ENCODE data around the gene COL25A1.
"Not testable (repeated sequence)": the region's sequence is repeated elsewhere in the genome, so short reads cannot be mapped to it uniquely, and the experiment has no call there.

COL25A1 gene

DNA sequence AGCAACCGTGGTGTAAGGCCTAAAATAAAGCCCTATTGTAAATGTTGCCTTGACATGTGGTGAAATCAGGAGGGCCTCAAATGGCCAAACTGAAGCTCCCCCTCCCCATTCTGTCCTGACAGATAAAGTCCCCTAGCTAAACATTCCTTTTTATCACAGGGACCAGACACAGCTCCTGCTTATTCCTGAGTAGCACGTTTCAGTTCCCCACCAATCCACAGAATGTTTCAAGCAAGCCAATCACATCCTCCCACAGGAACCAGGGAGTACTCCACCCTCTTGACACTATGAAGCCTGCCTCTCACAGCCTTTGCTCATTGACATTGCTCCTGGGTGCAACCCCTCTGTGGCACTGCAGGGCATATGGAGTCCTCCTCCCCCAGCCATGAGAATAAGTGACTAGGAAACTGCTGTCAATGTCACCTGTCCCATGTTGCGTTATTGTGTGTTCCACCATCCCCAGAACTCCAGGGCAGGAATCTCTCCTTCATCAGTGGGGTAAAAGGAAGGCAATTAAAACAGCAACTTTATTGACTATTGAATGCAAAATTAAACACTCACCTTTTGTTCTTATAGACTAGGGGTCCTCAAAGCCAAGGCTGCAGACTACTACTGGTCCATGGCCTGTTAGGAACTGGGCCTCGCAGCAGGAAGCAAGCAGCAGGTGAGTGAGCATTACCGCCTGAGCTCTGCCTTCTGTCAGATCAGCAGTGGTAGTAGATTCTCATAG, 128.1 kb downstream of the COL25A1 start:
- DNase-seq (ENCODE audit: low read depth in 2 of 3, low spot score in 1 of 3) = no peak

- no peak for DNase-seq (ENCODE audit: low read depth in 2 of 3, low spot score in 1 of 3)
These were observed 130.2 kb downstream of the COL25A1 start for GRCh38 chr4:109172301-109172700.

DNA sequence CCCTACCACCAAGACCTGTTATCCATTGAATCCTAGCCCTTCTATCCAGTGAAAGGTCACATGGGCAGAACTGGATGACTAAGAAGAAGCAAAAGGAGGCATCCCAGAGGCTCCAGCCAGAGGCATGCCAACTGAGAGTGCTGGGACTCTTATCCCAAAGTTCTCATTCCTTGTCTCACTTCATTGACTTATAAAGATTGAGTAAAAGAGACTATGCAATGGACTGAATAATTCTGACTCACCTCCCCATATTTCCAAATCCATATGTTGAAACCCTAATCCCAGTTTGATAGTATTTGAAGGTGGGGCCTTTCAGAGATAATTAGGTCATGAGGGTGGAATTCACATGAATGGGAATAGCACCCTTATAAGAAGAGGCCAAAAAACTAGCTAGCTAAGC, 131.4 kb downstream of the COL25A1 start:
- no peak for DNase-seq (ENCODE audit: low read depth in 2 of 3, low spot score in 1 of 3)

- DNase-seq (ENCODE audit: low read depth in 2 of 3, low spot score in 1 of 3) = no peak
These were observed 133.3 kb downstream of the COL25A1 start for GRCh38 chr4:109169170-109169569.

DNA sequence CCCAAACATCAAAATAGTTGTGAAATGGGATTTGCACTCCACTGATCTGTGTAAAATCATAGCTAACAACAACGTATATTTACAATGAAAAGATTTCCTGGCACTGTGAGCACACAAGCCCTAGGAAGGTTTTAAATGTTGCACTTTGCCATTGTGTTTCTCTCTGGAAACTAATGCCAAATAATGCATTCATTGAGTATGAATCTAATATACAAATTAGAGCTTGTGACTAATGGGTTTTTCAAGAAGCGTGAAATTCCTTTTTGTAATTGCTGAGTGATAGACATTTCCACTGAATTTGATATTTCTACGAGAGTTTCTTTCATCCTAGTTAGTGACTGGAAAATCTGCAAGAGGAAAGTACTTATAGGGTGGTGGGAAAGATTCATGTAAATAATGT, 135.9 kb downstream of the COL25A1 start:
- no peak for DNase-seq (ENCODE audit: low read depth in 2 of 3, low spot score in 1 of 3)

GRCh38 chr4:109166126-109166525, 136.3 kb downstream of the COL25A1 start:
- DNase-seq (ENCODE audit: low read depth in 2 of 3, low spot score in 1 of 3) = no peak

GRCh38 chr4:109164011-109164410, 138.4 kb downstream of the COL25A1 start:
- no peak for DNase-seq (ENCODE audit: low read depth in 2 of 3, low spot score in 1 of 3)

DNA sequence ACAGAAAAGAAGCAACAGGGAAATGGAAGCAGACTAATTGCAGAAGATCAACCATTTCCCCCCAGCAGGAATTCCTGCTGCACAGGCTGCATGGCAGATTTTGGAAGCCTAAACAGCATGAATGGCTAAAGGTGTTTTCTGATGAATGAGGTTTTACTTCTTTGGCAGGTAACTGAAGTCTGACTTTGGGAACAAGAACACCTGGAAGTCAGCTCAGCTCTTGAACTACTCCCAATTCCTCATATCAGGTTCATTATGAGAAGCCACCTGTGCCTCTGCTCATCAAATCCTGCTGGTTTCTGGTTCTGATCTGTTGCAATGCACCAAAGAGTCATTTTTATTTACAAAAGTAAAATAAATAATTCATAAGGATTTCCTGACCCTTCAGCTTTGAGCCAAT, 139.0 kb downstream of the COL25A1 start:
- no peak for DNase-seq (ENCODE audit: low read depth in 2 of 3, low spot score in 1 of 3)

GRCh38 chr4:109162759-109163158, 139.7 kb downstream of the COL25A1 start:
- no peak for DNase-seq (ENCODE audit: low read depth in 2 of 3, low spot score in 1 of 3)

DNA sequence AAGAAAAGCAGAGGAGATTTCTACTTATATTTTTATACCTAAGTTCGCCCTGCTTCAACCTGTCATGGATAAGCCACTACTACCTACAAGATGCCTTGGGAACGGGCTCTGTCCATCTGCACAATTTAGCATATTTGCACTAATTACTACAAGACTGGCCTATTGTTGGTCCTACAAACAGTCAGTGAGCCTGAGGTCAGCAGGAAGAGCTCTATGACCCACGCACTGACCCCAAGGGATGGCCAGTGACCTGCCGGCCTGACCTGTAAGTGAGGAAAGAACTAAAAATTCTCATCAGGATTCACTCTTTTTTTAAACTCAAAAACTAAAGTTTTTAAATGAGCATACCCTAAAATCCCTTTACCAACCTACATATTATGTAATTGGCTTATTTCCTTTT, 142.0 kb downstream of the COL25A1 start:
- DNase-seq (ENCODE audit: low read depth in 2 of 3, low spot score in 1 of 3) = no peak

DNA sequence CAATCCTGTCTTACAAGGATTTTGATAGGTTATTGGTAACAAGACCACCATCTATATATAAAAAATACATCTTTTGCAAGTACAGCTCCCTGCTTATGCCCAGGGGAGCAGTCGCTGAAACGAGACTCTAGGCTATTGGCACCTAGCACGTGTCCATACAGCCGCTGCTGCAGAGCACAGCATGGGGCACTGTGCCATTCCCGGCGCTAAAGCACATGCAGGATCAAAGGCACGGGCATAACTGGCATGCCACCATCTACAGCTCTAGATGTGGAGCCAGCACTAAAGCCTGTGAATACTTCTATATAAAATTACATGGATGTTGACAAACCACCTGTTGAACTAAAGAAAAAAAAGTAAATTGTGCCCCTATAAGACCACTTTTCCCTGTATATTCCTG, 144.8 kb downstream of the COL25A1 start:
- no peak for DNase-seq (ENCODE audit: low read depth in 2 of 3, low spot score in 1 of 3)

DNA sequence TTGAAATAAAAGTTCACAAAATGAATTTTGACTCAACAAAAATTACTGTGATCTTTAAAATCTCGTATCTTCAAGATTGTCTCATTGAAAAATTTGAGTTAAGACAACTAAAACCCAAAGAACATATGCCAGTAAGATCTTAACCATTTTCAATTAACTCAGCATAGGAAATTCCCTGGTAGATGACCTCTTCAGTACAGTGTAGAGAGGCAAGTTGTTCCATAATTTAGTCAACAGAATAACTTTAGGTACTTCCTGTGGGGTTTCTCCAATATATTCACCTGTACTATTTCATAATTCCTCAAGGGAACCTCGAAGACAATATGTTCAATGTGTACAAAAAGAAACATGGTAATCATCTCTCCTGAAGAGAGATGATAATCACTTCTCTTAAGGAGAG, 145.3 kb downstream of the COL25A1 start:
- DNase-seq (ENCODE audit: low read depth in 2 of 3, low spot score in 1 of 3) = no peak

- DNase-seq (ENCODE audit: low read depth in 2 of 3, low spot score in 1 of 3) = no peak
These were observed 146.1 kb downstream of the COL25A1 start for GRCh38 chr4:109156356-109156755.

DNA sequence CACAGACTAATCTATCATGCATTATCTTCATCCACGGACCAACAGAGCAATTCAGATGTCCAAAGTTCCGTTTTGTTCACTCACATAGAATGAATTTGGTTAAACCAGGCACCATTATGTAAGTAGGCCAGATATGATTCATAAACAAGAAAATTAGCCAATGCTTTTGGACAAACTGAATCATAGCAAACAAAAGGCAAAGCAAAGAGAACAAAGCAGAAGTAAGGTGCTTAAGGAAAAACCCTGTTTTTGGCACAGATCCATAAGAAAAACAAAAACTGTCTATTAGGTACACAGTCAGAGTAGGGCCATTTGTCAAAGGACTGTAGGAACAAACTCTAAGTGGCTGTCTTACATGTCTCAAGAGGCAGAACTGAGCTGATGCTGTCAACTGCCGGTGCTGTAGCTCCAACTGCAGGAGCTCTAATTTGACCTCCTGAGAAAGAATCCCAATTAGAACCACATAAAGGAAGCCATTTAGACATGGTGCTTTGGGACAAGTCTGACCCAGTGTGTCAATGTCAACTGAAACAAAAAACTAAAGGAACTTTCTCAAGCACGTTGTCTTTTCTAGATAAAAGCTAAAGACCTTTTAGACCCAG, 146.7 kb downstream of the COL25A1 start:
- DNase-seq (ENCODE audit: low read depth in 2 of 3, low spot score in 1 of 3) = no peak

DNA sequence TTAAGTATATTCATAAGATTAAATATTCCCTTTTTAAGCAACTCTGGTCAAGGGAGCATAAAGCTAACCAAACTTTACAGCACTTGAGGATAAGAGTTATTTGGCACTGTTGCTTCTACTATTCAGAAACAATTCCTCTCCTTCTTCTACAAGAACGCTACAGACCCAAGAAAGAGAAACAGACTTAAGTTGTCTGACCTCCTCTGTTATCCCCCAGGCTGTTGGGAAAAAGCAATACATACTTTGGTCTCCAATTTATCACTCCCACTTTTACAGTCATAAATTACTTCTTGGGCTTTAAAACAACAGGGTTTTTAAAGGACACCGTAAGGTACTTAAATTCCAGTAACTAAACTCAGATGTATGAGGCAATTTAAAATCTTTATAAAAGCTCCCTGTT, 147.4 kb downstream of the COL25A1 start:
- no peak for DNase-seq (ENCODE audit: low read depth in 2 of 3, low spot score in 1 of 3)

DNA sequence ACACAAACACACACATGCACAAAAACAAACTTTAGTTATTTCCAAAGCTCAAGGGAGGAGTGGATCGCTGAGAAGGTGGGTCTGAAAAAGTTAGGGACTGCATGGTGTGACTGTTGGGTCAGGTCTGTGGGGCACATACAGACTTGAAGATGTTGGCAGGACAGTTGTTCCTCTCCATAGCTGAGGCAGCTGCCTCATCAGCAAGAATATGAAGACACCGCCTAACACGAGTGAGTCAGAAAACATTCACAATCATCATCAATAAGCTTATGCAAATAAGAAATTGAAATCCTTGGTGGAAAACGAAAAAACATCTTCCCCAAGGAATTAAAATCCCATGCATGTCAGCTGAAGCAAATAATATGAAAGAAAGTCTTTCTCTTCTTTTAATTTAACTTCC, 148.0 kb downstream of the COL25A1 start:
- DNase-seq (ENCODE audit: low read depth in 2 of 3, low spot score in 1 of 3) = no peak

GRCh38 chr4:109149836-109150235, 152.6 kb downstream of the COL25A1 start:
- DNase-seq (ENCODE audit: low read depth in 2 of 3, low spot score in 1 of 3) = no peak

DNA sequence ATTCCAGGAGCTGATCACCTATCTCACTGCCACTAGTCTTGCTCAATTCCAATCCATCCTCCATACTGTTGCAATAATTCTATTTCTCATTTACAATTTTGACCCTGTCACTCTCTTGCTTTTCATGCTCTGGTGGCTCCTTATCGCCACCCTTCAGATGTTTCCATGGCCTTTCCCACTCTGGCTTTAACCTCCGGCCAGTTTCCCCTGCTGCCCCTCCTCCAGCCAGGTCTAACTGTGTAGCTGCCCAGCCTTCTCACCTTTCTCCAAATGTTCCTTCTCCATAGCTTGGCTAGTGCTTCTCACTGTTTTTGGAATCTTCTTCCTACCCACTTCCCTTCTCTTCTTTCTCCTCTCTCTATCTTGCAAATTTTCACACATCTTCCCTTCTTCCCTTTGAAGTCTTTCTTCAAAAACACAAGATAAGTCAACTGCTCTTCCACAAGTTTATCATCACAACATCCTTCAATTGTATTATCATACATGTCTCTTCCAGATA, 153.8 kb downstream of the COL25A1 start:
- no peak for DNase-seq (ENCODE audit: low read depth in 2 of 3, low spot score in 1 of 3)

- no peak for DNase-seq (ENCODE audit: low read depth in 2 of 3, low spot score in 1 of 3)
These were observed 155.3 kb downstream of the COL25A1 start for GRCh38 chr4:109147135-109147534.

GRCh38 chr4:109146499-109146898, 156.0 kb downstream of the COL25A1 start:
- no peak for DNase-seq (ENCODE audit: low read depth in 2 of 3, low spot score in 1 of 3)

DNA sequence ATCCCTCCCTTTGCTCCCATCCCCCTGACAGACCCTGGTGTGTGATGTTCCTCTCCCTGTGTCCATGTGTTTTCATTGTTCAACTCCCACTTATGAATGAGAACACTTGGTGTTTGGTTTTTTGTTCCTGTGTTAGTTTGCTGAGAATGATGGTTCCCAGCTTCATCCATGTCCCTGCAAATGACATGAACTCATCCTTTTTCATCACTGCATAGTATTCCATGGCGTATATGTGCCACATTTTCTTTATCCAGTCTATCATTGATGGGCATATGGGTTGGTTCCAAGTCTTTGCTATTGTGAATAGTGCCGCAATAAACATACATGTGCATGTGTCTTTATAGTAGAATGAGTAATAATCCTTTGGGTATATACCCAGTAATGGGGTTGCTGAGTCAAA, 164.3 kb downstream of the COL25A1 start:
- not testable (repeated sequence) for DNase-seq (ENCODE audit: low read depth in 2 of 3, low spot score in 1 of 3)

- DNase-seq (ENCODE audit: low read depth in 2 of 3, low spot score in 1 of 3) = no peak
These were observed 167.5 kb downstream of the COL25A1 start for GRCh38 chr4:109134921-109135320.

DNA sequence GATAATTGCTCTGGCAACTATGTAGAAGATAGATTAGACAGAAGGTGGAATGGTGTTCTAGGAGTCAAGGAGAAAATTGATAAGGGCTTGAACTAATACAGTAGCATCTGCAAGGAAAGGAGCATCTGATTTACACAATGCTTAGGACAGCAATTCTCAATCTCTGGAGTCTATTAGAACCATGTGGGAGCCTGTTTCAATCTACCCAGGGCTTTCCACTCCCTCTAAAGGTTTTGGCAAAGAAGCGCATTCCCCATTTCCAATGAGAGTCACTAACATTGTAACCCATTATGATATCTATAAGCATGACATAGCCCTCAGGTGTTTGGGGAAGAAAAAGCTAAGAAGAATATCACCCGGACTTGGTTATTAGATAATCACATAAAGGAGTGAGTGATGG, 168.2 kb downstream of the COL25A1 start:
- no peak for DNase-seq (ENCODE audit: low read depth in 2 of 3, low spot score in 1 of 3)

Measured in stimulated activated CD4-positive, alpha-beta T cell treated with anti-CD3 and anti-CD28 coated beads, Interleukin-12 subunit alpha, Interleukin-12 subunit beta, amount 100 ng/mL, for 48 hours (primary cell).